ENCODE data around the gene KATNAL1. TPM values are rescaled to one million over a fixed set of nuclear protein-coding genes. Genes with fewer than 3 reads are reported as not detected.

The KATNAL1 gene
- total RNA-seq, 1 donor from 2014 or later = 36.2 TPM

DNA sequence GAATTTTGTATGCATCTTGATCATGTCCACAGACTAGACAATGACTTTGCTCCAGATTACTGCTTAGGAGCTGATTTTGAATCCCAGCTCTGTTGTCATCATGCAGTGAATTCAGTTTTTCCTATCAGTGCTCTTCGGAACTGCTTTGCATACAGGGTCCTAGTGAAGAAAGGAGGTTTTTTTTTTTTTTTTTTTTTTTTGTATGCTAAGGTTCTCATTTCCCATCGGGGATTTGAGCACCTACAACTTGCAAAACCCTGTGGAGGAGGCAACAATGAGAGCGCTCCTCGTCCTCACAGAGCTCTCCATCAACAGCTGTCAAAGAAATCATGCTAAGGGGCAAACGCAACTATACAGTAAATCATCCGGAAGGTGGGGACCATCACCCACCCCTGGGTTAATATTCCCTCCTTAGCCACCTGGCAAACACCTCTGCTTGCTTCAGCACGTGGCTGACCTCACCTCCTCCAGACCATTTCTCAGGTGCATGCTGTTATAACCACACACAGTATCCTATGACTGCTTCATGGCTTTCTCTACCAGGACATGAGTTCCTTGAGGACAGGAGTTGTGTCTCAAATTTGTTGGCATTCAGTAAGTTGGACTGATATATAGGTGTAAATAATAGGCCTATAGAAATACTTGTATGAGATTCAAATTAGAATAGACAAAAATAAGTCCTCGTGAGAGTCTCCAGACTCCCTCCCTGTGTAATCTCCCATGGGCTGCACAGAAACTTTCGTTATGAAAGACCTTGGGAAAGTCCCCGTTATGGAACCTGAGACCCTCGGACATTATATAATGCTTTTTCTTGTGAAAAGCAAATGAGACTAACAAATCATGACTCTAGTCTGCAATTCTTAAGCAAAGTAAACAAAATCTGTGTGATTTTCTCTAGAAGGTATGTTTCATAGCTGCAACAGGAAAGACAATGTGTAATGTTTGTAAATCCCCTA, 113.8 kb downstream of the KATNAL1 start:
- no peak overlapping the region for H3K27ac Mint-ChIP-seq (ENCODE audit: unreplicated experiment)
- H3K36me3 Mint-ChIP-seq (ENCODE audit: low read depth) = peaks cover 2% of the 10 kb centered on the region
- TF ChIP-seq, protein P1, sequence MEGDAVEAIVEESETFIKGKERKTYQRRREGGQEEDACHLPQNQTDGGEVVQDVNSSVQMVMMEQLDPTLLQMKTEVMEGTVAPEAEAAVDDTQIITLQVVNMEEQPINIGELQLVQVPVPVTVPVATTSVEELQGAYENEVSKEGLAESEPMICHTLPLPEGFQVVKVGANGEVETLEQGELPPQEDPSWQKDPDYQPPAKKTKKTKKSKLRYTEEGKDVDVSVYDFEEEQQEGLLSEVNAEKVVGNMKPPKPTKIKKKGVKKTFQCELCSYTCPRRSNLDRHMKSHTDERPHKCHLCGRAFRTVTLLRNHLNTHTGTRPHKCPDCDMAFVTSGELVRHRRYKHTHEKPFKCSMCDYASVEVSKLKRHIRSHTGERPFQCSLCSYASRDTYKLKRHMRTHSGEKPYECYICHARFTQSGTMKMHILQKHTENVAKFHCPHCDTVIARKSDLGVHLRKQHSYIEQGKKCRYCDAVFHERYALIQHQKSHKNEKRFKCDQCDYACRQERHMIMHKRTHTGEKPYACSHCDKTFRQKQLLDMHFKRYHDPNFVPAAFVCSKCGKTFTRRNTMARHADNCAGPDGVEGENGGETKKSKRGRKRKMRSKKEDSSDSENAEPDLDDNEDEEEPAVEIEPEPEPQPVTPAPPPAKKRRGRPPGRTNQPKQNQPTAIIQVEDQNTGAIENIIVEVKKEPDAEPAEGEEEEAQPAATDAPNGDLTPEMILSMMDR (IDR thresholded peaks at IDR 0.05) = no peak
- DNase-seq (ENCODE audit: low spot score) = no peak
- H3K9me3 Mint-ChIP-seq (ENCODE audit: low read depth) = no peaks in the 10 kb centered on the region
- H3K27me3 Mint-ChIP-seq (ENCODE audit: low read depth) = no peaks in the 10 kb centered on the region
- no peak overlapping the region for H3K4me3 Mint-ChIP-seq (ENCODE audit: unreplicated experiment)
- peaks cover 10% of the 10 kb centered on the region for H3K4me1 Mint-ChIP-seq (ENCODE audit: low read depth)

DNA sequence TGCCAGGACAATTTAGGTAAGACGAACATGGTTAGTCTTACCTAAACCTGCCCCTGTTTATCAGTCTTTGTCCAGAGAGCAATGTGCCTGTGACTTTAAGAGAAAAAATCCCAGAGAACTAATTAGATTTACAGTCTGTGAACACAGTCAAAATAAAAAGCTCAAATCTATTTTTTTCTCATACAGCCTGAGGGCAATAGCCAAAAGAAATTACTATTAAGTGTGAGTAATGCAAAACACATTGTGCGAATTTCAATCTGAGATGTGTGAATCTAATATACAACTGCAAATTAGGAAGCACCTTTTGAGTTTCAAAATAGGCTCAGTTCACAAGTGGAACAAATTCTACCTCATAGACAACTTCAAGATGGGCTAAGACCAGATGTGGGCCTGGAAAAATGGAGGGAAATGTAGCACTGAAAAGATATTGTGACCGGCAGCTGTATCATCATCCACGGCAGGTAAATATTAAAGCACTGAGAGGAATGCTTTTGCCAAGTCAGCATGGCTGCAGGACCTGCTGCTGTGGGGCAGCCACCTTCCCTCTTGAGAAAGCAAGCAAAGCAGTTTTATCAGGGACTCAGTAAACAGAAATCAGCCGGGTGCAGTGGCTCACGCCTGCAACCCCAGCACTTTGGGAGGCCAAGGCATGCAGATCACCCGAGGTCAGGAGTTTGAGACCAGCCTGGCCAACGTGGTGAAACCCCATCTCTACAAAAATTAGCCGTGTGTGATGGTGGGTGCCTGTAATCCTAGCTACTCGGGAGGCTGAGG, 114.8 kb downstream of the KATNAL1 start:
- no peak for DNase-seq (ENCODE audit: low spot score)
- Mint-ChIP-seq H3K27me3 (ENCODE audit: low read depth) (no peaks in the 10 kb centered on the region), H3K4me1 (ENCODE audit: low read depth) (peaks cover 10% of the 10 kb centered on the region), H3K9me3 (ENCODE audit: low read depth) (no peaks in the 10 kb centered on the region), H3K27ac (ENCODE audit: unreplicated experiment) (no peak overlapping the region), H3K4me3 (ENCODE audit: unreplicated experiment) (no peak overlapping the region), H3K36me3 (ENCODE audit: low read depth) (peaks cover 1% of the 10 kb centered on the region)
- TF ChIP-seq, protein P1 (IDR thresholded peaks at IDR 0.05) = no peak

DNA sequence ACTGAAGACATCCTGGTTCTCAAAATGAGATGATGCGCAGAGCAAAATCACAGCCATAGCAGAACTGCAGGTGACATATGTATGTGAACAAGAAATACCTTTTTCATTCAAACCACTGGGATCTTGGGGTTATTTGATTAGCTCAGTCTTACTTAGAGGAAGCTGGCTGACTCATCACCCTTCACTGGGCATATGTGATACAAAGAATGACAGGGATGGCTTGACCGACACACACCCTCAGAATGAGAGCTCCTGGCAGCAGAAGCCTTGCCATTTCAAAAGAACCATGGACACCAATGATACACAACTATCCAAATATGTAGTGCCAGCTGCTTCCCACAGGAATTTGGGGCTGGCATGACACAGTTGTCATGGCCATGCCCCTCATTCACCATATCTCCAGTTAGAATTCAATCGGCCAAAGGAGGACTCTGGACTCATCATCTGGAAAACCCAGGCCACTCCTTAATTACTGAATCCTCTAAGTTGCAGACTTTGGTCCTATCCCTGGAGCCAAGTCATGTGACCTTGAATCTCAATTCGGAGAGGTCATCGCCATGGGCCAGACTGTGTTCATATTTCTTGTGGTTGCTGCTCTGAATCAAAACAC, 115.8 kb downstream of the KATNAL1 start:
- Mint-ChIP-seq H3K4me1 (ENCODE audit: low read depth) (peaks cover 10% of the 10 kb centered on the region), H3K4me3 (ENCODE audit: unreplicated experiment) (no peak overlapping the region), H3K9me3 (ENCODE audit: low read depth) (no peaks in the 10 kb centered on the region), H3K27ac (ENCODE audit: unreplicated experiment) (no peak overlapping the region), H3K27me3 (ENCODE audit: low read depth) (no peaks in the 10 kb centered on the region), H3K36me3 (ENCODE audit: low read depth) (peaks cover 1% of the 10 kb centered on the region)
- TF ChIP-seq, protein P1 (IDR thresholded peaks at IDR 0.05) = no peak
- no peak for DNase-seq (ENCODE audit: low spot score)

DNA sequence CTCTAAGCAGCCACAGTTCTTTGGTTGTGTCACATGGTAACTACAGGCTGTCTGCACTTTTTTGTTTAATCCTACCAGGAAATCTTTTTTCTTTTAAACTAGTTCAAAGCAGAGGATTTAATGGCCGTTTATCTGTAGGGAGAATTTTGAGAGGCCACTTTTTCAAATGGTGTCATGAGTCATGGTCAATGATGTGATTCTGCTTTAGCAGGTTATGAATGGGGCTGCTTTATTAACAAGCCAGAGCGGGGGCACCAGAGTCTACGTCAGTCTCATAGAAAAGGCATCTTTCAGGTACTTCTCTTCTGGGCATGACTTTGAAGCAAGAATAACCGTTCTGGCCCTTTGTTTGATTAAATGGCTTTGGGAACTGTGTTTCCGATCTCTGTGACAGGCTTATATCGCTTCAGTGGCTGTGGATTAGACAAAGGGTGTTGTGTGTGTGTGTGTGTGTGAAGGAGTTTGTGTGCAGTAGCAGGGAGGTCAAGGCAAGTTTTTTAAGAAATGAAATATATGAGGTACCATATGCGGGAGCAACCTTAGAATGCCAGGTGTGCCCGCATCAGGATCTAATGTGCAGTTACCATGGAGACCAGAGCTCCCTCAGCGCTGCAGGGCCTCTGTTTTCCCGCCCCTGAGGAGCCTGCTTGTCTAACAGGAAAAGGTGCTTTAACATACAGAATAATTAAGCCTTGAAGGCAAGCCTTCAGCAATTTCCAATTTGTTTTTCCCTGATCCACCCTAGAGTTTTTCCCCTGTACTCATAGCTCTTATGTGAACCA, 120.5 kb downstream of the KATNAL1 start:
- H3K27ac Mint-ChIP-seq (ENCODE audit: unreplicated experiment) = no peak overlapping the region
- DNase-seq (ENCODE audit: low spot score) = no peak

More for the DNA sequence above, 120.5 kb downstream of the KATNAL1 start:
- Mint-ChIP-seq H3K4me1 (ENCODE audit: low read depth) (no peaks in the 10 kb centered on the region), H3K36me3 (ENCODE audit: low read depth) (peaks cover 4% of the 10 kb centered on the region), H3K4me3 (ENCODE audit: unreplicated experiment) (no peak overlapping the region), H3K27me3 (ENCODE audit: low read depth) (no peaks in the 10 kb centered on the region), H3K9me3 (ENCODE audit: low read depth) (peaks cover 2% of the 10 kb centered on the region)
- TF ChIP-seq, protein P1 (IDR thresholded peaks at IDR 0.05) = no peak
